GM12891 (cell line): ENCODE data around the gene MOCOS.

Source experiments
- PAX5 ChIP-seq: IDR thresholded peaks from 2 replicates; pipeline ENCODE4 v1.6.1; 2011; ENCODE audit warnings: low read length, moderate library complexity, mild to moderate bottlenecking; ENCODE audit not compliant: insufficient read depth, severe bottlenecking
- POLR2AphosphoS5 ChIP-seq: IDR thresholded peaks from 2 replicates; pipeline ENCODE4 v1.6.1; 2011; ENCODE audit warnings: low read depth, low read length, control low read depth

GRCh38 chr18:36194600-36195315 lies 7.5 kb downstream of the MOCOS start:
- TF ChIP-seq POLR2AphosphoS5: no peak
- TF ChIP-seq PAX5: no peak
